PC-3 (cell line): ENCODE results near the gene EFEMP1. TPM values are rescaled to one million over a fixed set of nuclear protein-coding genes. Genes with fewer than 3 reads are reported as not detected.

Source experiments
- ATAC-seq: fragments of 200-7000 bp; cut with Tn5 transposase; 2 replicates; pipeline ENCODE4 v1.9.1; 2020; ENCODE audit warnings: mild to moderate bottlenecking, moderate library complexity
- BruUV-seq: library from RNA; stranded (reverse); fragments of 400-500 nt; replicated peaks from 2 replicates; lab custom pipeline; 2021; lab: Mats Ljungman, UMichigan
- CTCF ChIA-PET: fragments of 300-600 bp; sonication (Branson Sonifier 250); formaldehyde crosslinking; loops from one replicate; lab custom pipeline; 2022; ENCODE audit warnings: antibody characterized with exemption; lab: Charles Lee
- POLR2A ChIA-PET: fragments of 300-600 bp; sonication (Branson Sonifier 250); formaldehyde crosslinking; loops from one replicate; lab custom pipeline; 2022; ENCODE audit warnings: antibody characterized with exemption; ENCODE audit not compliant: unreplicated experiment; lab: Charles Lee
- DNase-seq: peaks from one replicate; pipeline ENCODE4 v3.0.0-alpha.2; 2015
- H2AFZ ChIP-seq: fragments of 300-600 bp; sonication (generic); 2 replicates; pipeline ENCODE4 v1.6.0; 2016; ENCODE audit warnings: antibody characterized with exemption, low read length
- H3F3A ChIP-seq: fragments of 300-600 bp; sonication (generic); one replicate; pipeline ENCODE4 v1.6.0; 2017; ENCODE audit warnings: antibody characterized with exemption, low read length, control low read depth, mild to moderate bottlenecking; ENCODE audit not compliant: unreplicated experiment
- H3K27ac ChIP-seq: fragments of 300-600 bp; sonication (generic); 2 replicates; pipeline ENCODE4 v1.5.1; 2016; ENCODE audit warnings: mild to moderate bottlenecking, low read length
- H3K27me3 ChIP-seq: fragments of 300-600 bp; sonication (generic); 2 replicates; pipeline ENCODE4 v1.6.1; 2016; ENCODE audit warnings: low read length, mixed read lengths
- H3K36me3 ChIP-seq: fragments of 300-600 bp; sonication (generic); 2 replicates; pipeline ENCODE4 v1.6.1; 2016; ENCODE audit warnings: low read depth, mixed run types, low read length, mixed read lengths
- H3K4me1 ChIP-seq: fragments of 300-600 bp; sonication (generic); 2 replicates; pipeline ENCODE4 v1.5.1; 2016; ENCODE audit warnings: low read length; ENCODE audit not compliant: insufficient read depth
- H3K4me2 ChIP-seq: fragments of 300-600 bp; sonication (generic); 2 replicates; pipeline ENCODE4 v1.6.0; 2016; ENCODE audit warnings: low read length
- H3K4me3 ChIP-seq: fragments of 300-600 bp; sonication (generic); 2 replicates; pipeline ENCODE4 v1.5.1; 2016; ENCODE audit warnings: mild to moderate bottlenecking, low read length, mixed read lengths
- H3K79me2 ChIP-seq: fragments of 300-600 bp; sonication (generic); 2 replicates; pipeline ENCODE4 v1.6.1; 2017; ENCODE audit warnings: low read length, mixed read lengths
- H3K9ac ChIP-seq: fragments of 300-600 bp; sonication (generic); 2 replicates; pipeline ENCODE4 v1.6.0; 2016; ENCODE audit warnings: mild to moderate bottlenecking, low read length
- H3K9me2 ChIP-seq: fragments of 300-600 bp; sonication (generic); replicated peaks from 2 replicates; pipeline ENCODE4 v1.6.1; 2016; ENCODE audit warnings: mixed run types, low read length, mixed read lengths
- H3K9me3 ChIP-seq: fragments of 300-600 bp; sonication (generic); 2 replicates; pipeline ENCODE4 v1.6.1; 2016; ENCODE audit warnings: low read length, mixed read lengths
- H4K20me1 ChIP-seq: fragments of 300-600 bp; sonication (generic); 2 replicates; pipeline ENCODE4 v1.6.1; 2016; ENCODE audit warnings: low read length, mixed read lengths
- CTCF ChIP-seq: fragments of 300-600 bp; sonication (generic); conservative IDR thresholded peaks from 2 replicates; pipeline ENCODE4 v1.5.1; 2017; ENCODE audit warnings: antibody characterized with exemption, low read depth, mild to moderate bottlenecking, low read length
- EZH2 ChIP-seq: fragments of 300-600 bp; sonication (generic); IDR thresholded peaks from one replicate; pipeline ENCODE4 v1.6.1; 2017; ENCODE audit warnings: antibody characterized with exemption, mild to moderate bottlenecking, low read length; ENCODE audit not compliant: unreplicated experiment
- EZH2phosphoT487 ChIP-seq: fragments of 300-600 bp; sonication (generic); IDR thresholded peaks from 2 replicates; pipeline ENCODE4 v1.6.1; 2018; ENCODE audit warnings: mild to moderate bottlenecking, antibody characterized with exemption, low read length, borderline replicate concordance
- intact Hi-C: fragments of 100-400 bp; cut with micrococcal nuclease; formaldehyde crosslinking; loops from 2 replicates; pipeline ENCODE4 v1.9.0; 2023
- total RNA-seq: library from RNA; depleted of rRNA; stranded (reverse); fragments of >200 nt; gene quantifications from 2 replicates; pipeline ENCODE4 v1.2.3, GENCODE V29; 2014

Gene EFEMP1
- total RNA-seq, 1 experiment from 2014 or later = 59.6 TPM

- no peak overlapping the region for H3K4me2 ChIP-seq
- no peaks in the 10 kb centered on the region for H4K20me1 ChIP-seq
- no peaks in the 10 kb centered on the region for H3F3A ChIP-seq
- no peak overlapping the region for H3K9ac ChIP-seq
- no peaks in the 10 kb centered on the region; the same call in 1 of the 2 replicates for H3K79me2 ChIP-seq
- H3K4me1 ChIP-seq = peaks cover 12% of the 10 kb centered on the region; the same call in 1 of the 2 replicates
- ChIA-PET CTCF (no interaction called here), POLR2A (no interaction called here)
- no peaks in the 10 kb centered on the region for H3K9me2 ChIP-seq
- ATAC-seq = no peak
- H3K4me3 ChIP-seq = no peak overlapping the region
- no TSS peak for BruUV-seq
- no peak overlapping the region for H2AFZ ChIP-seq
- H3K27ac ChIP-seq = no peak overlapping the region
- H3K9me3 ChIP-seq = no peaks in the 10 kb centered on the region
- DNase-seq = no peak
- TF ChIP-seq EZH2 (no peak), CTCF (no peak), EZH2phosphoT487 (no peak)
- H3K36me3 ChIP-seq = no peaks in the 10 kb centered on the region
- intact Hi-C loops = no loop called here
- no peaks in the 10 kb centered on the region for H3K27me3 ChIP-seq
Measured at GRCh38 chr2:55917117-55917516, 6.5 kb downstream of the EFEMP1 start.

- ATAC-seq = no peak
- H3K4me2 ChIP-seq = no peak overlapping the region
- H3K79me2 ChIP-seq = no peaks in the 10 kb centered on the region
- H3K4me3 ChIP-seq = no peak overlapping the region
- H2AFZ ChIP-seq = no peak overlapping the region
- POLR2A ChIA-PET = no interaction called here
- no peaks in the 10 kb centered on the region for H3K9me2 ChIP-seq
- H4K20me1 ChIP-seq = no peaks in the 10 kb centered on the region
- no peaks in the 10 kb centered on the region for H3K36me3 ChIP-seq
- H3F3A ChIP-seq = no peaks in the 10 kb centered on the region
- intact Hi-C loops = no loop called here
- no peak for DNase-seq
- H3K9ac ChIP-seq = no peak overlapping the region
- TF ChIP-seq EZH2 (no peak), EZH2phosphoT487 (no peak), CTCF (no peak)
- no TSS peak for BruUV-seq
- H3K27ac ChIP-seq = no peak overlapping the region
- CTCF ChIA-PET = no interaction called here
- H3K4me1 ChIP-seq = peaks cover 11% of the 10 kb centered on the region; the same call in 1 of the 2 replicates
- no peaks in the 10 kb centered on the region for H3K9me3 ChIP-seq
- no peaks in the 10 kb centered on the region for H3K27me3 ChIP-seq
Measured at GRCh38 chr2:55916473-55917049, 7.0 kb downstream of the EFEMP1 start.

DNA sequence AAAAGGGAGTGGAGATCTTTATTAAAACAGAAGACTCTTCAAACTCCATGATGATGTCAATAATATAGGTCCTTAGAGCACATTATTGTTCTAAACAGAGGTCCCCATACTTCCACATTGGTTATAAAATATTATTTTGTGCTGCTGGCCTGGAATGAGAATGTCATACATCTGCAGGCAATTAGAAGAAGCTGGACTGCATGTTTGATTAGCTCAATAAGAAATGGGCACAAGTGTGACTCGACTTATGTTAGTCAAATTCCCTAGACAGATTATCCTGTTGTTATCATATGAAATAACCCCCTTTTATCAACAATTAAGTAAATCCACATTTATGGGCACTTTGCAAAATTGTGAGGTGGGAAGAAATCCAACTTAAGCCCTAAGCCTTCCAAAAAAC is 8.8 kb downstream of the EFEMP1 start:
- Histone ChIP-seq H3K4me3 (no peak overlapping the region), H2AFZ (no peak overlapping the region), H3K9me2 (no peaks in the 10 kb centered on the region), H3K9me3 (no peaks in the 10 kb centered on the region), H3K9ac (no peak overlapping the region), H3K4me2 (no peak overlapping the region), H3K27ac (no peak overlapping the region), H3K36me3 (no peaks in the 10 kb centered on the region), H4K20me1 (no peaks in the 10 kb centered on the region), H3K79me2 (no peaks in the 10 kb centered on the region), H3K4me1 (peaks cover 11% of the 10 kb centered on the region; the same call in 1 of the 2 replicates), H3K27me3 (no peaks in the 10 kb centered on the region), H3F3A (no peaks in the 10 kb centered on the region)
- ChIA-PET POLR2A (no interaction called here), CTCF (no interaction called here)
- no peak for DNase-seq
- no peak for ATAC-seq
- no TSS peak for BruUV-seq
- TF ChIP-seq CTCF (no peak), EZH2phosphoT487 (no peak), EZH2 (no peak)
- intact Hi-C loops = no loop called here
